ENCODE measurements around the gene SECTM1.

DNA sequence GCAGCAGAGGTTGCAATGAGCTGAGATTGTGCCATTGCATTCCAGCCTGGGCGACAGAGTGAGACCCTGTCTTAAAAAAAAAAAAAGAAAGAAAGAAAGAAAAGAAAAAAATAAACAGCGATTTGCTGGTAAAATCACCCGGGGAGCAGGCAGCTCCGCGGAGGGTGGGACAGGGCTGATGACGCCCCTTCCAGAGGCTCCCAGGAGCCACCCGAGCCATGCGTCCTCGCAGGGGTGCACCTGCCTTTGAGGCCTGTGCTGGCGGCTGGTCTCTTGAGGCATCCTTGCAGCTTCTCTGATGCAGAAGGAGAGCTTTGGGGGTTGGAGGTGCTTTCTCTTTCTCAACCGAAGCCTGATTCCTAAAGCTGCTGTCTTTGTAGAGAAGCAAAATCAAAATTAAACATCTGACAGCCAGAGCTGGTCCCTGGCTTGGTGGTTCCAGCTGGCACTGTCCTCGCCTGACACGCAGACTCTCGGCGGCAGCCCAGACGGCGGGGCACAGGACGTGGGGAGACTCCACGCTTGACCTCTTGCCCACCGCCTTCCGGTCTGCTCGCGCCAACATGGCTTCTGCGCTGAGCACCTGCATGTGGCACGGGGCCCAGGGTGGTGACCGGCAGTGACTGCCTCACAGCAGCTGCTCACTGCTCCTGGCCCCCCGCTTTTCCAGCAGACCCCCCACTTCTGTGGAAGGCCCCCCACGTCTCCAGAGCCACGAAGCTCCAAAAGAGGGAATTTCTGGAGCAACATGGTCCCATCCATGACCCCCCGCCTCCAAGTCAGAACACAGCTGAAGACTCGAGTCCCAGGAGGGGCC is 44.6 kb upstream of the SECTM1 start:
- TF ChIP-seq POLR2A (IDR thresholded peaks at IDR 0.05): no peak
- TF ChIP-seq, protein P1, sequence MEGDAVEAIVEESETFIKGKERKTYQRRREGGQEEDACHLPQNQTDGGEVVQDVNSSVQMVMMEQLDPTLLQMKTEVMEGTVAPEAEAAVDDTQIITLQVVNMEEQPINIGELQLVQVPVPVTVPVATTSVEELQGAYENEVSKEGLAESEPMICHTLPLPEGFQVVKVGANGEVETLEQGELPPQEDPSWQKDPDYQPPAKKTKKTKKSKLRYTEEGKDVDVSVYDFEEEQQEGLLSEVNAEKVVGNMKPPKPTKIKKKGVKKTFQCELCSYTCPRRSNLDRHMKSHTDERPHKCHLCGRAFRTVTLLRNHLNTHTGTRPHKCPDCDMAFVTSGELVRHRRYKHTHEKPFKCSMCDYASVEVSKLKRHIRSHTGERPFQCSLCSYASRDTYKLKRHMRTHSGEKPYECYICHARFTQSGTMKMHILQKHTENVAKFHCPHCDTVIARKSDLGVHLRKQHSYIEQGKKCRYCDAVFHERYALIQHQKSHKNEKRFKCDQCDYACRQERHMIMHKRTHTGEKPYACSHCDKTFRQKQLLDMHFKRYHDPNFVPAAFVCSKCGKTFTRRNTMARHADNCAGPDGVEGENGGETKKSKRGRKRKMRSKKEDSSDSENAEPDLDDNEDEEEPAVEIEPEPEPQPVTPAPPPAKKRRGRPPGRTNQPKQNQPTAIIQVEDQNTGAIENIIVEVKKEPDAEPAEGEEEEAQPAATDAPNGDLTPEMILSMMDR (IDR thresholded peaks at IDR 0.05): no peak

Data from Peyer's patch (tissue), 4 donors.